Stimulated activated CD4-positive, alpha-beta T cell treated with anti-CD3 and anti-CD28 coated beads, Interleukin-12 subunit alpha, Interleukin-12 subunit beta, amount 100 ng/mL, for 4 hours (primary cell): ENCODE data around the gene WDR5.

Experiments used
- DNase-seq: peaks from one replicate; pipeline ENCODE4 v3.0.0-alpha.2; 2020

WDR5 gene

DNA sequence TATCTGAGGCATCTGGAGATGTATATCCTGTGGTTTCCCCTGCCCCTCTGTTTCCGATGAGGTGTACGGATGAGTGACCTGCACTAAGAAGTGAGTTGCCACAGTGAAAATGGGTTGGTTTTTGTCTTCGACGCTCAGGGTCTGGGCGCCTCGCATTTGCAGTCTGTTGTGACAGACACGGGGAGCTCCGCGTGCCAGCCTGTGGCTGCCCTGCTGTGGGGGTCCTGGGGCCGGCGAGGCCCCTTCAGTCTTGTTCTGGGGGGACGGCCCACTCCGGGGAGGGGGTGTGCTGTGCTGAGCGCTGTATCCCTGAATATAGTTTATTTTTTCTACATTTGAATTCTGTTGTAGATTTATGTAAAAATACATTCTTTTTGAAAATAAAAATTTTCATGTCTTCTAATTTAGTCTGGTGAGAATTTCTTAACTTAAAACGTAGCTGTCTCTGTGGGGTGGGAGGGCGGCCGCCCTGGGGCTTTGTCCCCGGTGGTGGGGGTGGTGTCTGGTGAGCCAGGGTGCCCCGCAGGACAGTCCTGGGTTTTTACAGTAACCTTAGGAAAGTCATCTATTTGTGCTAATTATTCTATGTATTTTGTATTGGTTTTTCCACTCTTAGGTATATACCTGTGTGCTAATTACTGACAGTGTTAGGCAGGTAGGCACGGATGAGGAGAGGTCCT, 23.8 kb downstream of the WDR5 start:
- DNase-seq, result no peak

DNA sequence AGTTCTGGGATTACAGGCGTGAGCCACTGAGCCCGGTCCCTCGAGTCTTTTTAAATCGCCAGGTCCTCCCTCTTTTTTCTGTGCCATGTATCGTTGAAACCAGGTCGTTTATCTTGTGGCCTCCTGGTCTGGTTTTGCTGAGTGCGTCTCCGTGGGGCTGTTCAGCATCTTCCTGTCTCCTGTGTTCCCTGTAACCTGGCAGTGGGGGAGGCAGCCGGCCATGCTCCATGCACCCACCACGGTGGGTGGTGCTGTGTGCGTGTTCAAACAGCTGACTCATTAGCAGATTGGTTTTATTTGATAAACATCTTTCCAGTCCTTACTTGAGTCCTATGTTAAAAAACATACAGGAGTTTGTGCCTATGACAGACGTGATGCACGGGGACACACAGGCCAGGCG, 25.8 kb downstream of the WDR5 start:
- no peak for DNase-seq

DNA sequence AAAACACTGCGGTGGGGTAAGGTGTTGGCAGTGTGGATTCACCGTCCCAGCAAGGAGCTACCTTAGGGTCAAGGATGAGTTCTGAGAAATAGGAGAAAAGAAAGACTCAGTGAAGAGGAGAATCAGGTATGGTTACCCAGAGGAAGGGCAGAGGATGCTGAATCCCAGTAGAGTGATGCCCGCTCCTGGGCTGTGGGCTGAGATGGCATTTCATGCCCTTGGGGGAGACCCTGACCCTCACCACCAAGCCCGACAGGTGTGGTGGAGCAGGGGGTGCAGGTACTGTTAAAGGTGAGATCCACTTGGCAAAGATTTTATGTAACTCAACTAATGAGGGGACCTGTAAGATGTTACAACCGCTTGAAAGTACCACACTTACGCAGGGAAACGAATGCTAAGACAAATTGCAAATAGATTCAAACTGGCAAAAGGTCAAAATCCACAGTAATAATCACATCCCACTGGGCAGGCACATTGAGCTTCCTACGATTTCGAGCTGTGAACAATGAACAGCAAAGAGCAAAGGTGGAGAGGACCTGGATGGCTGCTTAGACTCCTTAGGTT, 26.4 kb downstream of the WDR5 start:
- no peak for DNase-seq

DNA sequence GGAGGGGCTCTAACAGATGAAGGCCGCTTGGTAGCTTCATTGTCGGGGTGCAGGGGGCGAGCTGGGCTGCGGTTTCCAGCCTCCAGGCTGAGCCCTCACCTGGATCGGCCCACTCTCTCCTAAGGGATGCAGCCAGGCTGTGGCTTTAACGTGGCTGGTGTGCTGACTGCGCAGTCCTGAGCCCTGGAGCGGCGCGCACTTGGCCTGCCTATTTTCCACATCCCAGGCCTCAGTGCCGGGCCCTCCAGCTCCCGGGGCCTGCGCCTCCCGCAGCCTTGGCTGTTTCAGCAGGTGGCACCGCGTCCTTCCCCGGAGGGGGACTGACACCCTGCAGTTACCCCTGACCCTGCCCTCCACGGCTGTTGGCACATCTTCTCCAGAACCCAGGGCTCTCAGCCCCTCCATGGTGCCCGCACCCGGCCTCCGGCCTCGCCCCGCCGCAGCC, 27.1 kb downstream of the WDR5 start:
- DNase-seq, result no peak

DNA sequence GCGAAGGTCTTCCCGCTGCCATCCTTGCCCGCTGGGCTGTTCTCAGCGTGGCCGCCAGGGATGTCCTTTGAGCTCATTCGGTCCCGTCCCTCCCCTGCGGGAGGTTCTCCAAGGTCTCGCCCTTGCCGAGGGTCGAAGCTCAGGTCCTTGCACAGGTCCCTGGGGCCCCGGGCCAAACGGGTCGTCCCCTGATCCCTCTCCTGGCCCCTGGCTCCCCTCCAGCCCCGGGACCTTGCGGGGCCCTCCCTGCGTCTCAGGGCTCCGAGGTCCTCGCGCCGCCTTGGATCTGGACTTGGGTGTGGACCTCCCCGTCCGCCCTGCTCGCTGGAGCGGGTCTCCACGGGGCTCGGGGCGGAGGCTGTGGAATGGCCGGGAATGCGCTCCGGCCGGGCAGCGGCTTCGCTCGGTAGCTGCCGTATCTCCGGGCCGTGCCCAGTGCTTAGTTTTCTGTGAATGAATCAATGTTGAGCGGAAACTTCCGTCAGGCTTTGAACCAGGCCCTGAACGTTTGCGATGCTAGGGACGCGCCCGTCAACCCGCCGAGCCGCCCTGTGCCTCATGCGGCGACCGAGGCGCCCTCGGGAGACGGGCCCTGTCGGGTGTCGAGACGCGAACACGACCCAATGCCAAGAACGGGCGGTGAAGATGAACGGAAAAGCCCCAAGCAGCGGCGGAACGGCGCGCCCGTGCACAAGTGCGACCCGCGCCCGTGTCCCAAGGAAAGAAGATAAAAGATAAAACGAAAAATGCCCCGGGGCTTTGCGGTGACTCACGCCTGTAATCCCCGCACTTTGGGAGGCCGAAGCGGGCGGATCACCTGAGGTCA, 27.7 kb downstream of the WDR5 start:
- DNase-seq, result peak; percentile 63

DNA sequence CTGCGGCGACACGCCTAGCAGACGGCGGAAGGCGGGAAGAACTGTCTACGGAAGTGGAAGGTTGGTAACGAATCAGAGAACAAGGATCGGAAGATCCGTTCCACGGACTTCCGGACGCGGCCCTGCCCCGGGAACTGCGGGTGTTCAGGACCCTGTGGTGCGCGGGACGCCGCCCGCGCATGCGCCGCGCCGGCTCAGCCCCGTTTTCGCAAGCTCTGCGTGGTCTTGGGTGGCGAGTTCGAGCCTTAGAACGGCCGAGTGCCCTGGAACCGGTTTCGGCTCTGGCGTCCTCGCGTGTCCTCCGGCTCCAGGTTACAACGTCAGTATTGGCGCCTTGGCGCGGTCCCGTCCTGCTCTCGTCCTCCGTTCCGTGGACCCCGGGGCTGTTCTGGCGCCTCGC, 29.0 kb downstream of the WDR5 start:
- DNase-seq, result no peak

DNA sequence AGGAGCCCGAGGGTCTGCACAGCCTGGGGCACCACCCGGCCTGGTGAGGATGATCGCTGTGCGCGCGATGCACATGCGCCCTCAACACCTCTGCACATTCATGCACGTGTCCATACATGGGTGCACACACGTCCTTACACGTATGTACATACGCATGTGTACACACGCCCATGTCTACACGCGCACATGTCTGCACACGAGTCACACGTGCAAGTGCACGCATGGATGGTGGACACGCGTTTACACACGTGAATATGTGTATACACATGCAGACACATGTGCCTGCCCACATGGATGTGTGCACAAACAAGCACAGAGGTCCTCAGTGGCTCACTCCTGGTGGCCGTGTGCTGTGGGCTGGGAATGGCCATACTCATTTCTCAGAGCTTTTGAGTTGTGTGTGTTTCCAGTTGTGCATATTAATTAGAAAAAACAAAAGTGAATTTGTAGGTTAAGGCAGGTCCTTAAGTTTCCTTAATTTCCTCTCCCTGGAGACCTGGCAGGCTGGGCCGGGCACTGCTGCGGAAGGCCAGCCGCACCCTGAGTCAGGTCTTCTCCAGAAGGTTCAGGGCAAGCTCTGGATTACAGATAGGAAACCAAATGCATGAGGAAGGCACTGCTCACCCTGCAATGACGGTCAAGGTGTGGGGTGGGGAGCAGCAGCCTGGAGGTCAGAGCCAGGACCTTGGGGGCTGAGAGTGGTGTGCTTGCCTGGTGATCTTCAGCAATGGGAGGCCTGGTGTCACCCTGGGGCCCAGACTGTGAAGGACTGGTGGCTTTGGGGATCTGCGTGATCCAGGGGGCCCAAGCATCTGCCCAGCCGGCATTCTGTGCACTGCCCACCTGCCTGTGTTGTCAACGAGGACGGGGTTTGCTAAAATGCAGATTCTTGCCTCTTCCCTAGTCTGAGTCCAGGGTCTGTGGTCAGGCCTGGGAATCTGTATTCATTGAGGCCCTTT, 29.8 kb downstream of the WDR5 start:
- peak; percentile 41 for DNase-seq

DNA sequence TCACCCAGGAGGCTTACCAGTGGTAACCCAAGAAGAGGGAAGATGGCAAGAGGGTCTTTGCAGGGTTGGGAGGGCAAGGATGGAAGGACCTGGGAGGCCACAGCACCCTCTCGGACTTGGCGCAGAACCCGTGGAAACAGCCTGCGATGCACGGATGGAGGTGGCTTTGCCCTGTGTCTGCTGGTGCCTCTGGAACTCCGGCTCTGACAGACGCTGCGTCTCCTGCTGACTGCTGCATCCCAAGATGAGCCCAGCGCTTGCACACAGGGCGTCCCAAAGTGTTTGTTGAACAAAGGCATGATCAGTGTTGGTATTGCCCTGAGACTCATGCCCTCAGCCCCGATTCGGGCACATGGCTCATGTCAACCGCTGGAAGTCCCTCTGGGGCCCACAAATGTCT, 30.5 kb downstream of the WDR5 start:
- no peak for DNase-seq

DNA sequence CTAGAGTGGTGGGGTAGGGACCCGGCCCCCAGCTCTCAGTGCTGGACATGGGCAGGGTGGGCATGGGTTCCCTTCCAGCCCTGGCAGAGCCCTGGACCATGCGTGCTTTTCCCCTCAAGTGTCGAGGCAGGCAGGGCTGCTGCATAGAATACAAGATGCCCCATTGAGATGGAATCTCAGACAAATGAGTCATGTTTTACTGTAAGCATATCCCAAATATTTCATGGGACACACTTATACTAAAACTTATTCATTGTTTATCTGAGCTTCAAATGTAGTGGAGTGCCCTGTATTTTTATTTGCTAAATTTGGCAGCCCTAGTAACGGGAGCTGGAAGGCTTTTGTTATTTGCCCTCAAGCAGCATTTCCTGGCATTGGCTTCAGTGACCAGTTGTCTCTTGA, 31.6 kb downstream of the WDR5 start:
- no peak for DNase-seq

DNA sequence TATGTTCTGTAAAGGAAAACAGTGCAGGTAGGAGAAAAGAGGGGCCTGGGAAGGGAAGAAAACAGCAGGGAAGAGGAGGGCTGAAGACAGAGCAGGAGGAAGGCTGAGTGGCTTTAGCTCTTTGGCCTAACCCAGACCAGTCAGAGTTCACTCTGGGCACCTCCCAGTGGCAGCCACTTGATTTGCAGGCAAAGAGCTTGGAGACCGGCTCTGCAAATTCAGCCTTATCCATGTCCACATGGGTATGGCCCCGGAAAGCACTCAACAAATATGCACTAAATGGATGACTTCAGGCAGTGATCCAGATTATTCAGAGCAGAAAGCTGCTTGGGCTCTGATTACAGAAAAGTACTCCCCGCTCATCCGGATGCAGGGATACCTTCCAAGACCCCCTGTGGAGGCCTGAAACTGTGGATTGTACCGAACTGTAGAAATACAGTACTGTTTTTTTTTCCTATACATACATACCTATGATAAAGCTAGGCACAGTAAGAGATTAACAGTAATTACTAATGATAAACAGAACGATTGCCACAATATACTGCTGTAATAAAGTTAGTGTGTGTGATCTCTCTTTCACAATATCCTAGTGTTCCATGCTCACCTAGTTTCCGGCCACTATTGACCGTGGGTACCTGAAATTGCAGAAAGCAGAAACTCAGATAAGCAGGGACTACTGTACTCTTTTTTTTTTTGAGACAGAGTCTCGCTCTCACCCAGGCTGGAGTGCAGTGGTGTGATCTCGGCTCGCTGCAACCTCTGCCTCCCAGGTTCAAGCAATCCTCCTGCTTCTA, 33.1 kb downstream of the WDR5 start:
- no peak for DNase-seq

DNA sequence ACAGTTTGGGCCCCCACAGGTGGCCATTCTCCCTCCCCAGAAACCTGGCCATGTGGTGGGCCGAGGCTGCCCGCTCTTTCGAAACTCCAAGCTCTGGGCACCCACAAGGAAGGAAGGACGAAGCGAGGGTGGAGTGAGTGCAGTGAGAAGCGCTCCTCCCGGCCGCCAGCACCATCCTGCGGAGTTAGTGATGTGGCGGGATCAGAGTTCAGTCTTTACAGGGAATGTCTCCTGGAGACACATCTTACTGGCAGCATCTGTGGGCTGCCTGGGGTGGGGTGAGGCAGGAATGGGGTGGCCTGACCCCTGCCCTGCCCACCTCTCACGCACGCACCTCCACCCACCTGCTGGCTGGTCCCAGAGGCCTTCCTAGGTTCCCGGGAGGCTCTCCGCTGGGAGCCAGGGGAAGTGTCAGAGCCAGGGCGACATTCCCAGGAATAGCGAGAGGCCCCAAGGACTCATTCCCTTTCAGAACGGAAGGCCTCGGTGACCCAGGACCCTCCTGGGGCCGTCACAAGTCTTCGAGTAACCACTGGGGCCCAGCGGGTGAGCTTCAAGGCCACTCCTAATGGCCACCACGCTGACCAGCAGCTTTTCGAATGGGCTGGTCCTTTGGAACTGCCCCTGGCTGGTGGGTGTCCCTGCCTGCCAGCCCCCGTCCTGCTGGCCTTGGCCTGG, 34.0 kb downstream of the WDR5 start:
- DNase-seq, result no peak

DNA sequence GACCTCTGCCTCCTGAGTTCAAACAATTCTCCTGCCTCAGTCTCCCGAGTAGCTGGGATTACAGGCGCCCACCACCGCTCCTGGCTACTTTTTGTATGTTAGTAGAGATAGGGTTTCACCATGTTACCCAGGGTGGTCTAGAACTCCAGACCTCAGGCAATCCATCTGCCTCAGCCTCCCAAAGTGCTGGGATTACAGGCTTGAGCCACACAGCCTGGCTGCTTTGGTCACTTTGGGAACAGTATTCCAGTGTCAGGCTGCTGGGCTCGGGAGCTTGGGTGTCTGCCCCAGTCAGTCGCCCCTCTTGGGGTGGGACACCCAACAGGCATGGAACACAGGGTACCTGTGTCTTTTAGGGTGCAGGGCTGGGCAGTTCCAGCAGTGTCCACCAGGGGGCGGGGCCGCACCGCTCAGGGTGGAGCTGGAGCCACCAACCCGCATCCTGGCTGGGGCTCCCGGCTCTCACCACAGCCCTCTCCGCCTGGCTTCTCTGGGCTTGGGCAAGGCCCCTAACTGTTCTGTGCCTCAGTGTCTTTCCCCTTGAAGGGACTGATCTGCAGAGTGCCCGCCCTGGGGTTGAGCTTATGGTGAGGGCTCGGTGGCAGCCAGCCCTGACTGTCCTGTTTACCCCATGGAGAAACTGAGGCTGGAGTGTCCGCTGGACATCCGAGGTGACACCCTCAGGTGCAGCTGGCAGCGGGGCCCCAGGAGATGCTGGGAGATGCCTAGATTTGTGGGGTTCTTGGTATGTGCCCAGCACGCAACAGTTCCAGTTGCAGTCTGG, 34.8 kb downstream of the WDR5 start:
- DNase-seq, result no peak

DNA sequence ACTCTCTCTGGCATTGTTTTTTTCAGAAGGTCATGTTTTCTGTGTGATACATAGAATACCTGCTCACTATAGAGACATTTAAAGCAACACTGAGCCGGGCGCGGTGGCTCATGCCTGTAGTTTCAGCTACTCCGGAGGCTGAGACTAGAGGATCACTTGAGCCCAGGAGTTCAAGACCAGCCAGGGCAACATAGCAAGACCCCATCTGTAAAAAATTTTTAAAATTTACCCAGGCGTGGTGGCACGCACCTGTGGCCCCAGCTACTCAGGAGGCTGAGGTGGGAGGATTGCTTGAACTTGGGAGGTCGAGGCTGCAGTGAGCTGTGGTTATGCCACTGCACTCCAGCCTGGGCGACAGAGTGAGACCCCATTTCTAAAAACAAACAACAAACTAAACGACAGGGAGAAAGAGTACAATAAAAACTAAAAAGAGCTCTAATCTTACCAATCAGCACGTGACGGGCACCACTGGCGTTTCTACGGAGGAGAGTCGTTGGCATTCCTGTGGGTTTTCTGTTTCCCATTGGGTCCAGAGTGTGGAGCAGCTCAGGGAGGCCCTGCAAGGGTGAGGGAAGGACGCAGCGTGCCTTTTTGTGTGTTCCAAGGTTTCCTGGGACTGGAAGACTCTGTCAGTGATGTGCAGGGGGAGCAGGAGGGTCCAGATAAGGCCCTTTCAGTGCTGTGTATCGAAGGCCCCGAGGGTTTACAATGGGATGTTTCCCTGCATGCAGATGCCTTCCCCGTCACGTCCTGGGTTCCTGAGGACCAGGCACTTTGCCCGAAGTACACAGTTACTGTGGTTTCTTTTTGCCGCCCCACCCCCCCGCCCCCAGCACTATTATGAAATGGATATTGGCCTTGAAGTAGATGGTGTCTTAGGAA, 35.7 kb downstream of the WDR5 start:
- DNase-seq, result no peak

DNA sequence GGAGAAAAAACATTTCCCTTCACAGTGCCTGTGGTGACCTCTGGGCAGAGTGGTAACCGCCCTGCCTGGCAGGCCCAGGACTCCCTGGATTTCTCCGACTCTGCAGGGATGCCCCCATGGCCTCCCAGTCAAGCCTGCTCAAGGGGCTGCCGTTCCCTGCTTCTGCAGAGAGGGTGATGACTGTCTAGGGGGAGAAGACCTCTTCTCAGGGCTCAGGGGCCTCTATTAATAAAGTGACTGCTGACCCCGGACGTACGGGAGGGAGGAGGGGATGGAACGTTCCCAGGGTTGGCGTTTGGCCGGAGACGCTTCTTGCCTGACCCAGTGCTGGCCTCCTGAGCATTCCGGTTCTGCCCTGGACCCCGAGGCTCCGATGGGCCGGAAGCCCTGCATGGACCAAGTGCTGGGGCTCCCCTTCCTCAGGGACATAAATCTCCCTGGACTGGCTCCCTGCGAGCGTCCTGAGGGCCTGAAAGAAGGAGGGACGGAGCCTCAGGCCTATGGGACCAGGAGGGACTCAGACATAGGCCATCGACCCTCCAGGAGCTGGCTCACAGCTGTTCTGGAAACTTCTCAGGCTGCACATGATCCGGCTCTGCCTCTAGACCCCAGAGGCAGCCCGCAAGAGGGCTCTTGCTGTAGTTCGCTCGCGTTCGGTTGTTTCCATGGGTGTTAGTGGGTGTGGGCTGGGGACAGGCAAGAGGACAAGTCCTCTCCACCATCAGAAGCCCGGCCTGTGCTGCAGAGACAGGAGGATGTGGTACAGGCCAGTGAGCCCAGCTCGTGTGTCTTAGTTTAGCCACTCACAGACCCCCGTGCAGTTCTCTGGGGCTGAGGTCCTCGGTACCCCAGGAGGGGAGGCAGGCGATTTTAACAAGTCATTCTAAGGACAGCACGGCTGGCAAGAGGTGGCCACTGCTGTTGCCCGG, 36.6 kb downstream of the WDR5 start:
- DNase-seq, result no peak

DNA sequence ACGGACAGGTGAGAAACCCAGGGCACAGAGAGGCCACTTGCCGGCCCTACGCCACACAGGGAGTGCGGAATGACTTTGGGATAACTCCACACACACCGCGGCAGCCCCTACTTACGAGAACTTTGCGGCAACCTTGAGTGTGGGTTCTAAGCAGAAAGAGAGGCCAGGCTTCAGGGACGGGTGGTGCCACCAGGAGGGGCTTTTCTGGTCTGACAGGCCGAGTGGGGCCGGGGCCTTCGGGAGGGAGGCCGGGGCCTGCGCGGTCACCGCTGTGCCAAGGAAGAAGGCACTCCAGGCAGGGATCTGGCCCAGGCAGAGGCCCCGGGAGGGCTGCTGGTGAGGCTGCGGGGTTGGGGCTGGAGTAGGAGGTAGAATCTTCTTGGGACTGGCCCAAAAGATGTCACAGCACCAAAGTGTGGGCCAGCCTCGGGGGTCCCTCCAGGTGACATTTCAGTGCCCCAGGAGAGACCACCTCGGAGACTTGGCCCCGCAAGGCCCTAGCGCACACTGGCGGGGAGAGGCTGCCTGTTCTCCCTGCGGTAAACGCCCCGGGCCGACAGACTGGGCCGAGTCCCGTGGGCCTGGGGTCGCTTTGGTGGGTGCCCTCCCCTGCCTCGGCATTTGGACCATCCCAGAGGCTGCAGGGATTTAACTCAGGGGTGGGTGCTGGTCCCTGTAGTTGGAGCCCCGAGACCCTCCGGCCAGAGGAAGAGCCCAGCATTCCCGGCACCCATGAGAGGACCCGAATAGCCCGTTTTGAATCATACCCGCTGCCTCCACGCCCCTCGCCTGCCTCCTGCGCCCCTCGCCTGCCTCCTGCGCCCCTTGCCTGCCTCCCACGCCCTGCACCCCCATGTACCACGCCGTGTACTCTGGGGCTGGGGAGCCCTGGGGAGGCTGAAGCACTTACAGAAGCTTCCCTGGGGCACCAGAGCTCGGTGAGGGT, 37.5 kb downstream of the WDR5 start:
- no peak for DNase-seq

DNA sequence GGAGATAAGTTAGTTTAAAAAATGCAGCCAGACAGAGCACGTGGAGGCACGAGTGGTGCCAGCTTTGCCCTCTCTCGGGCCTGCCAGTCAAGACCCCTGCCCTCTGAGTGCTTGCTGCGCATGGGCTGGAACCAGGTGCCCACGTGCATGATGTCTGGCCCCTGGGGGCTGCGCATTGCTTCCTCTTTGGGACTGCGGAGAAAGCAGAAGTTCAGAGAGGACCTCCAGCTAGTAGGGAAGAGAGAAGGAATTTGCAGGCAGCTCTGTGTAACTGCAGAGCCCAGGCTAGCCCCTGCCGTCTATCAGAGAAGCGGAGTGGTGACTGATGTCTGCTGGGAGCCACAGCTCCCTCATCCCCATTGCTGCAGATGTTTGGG, 38.2 kb downstream of the WDR5 start:
- DNase-seq, result no peak
